ENCODE data around the gene SLC44A4. TPM values are rescaled to one million over a fixed set of nuclear protein-coding genes. Genes with fewer than 3 reads are reported as not detected.
A peak's percentile ranks its signal among the peaks of the same experiment; 100 is the strongest.

SLC44A4 gene
- total and polyA plus RNA-seq, 9 of the 15 experiments (the other 6 are each of a cell fraction or from before 2014, with no cell fraction given), result 7.9 to 18.6 (median 11.2) TPM

- TF ChIP-seq TAF9B (IDR thresholded peaks at IDR 0.05; ENCODE audit: partially characterized antibody) (no peak), ZNF668 (CRISPR knock-in tag; IDR thresholded peaks at IDR 0.05) (no peak), POU5F1 (IDR thresholded peaks at IDR 0.05; ENCODE audit: borderline replicate concordance, low read depth, low read length, partially characterized antibody) (no peak), TRIM24 (IDR thresholded peaks at IDR 0.05) (peak in 1 of 2 experiments; percentile 31; a peak in 1 of 4 replicates), CEBPG (CRISPR knock-in tag; IDR thresholded peaks at IDR 0.05) (peak; percentile 89), CEBPG (tag; conservative IDR thresholded peaks at IDR 0.05 in 1 of 2, IDR thresholded peaks at IDR 0.05 in 1 of 2) (peak; percentile 83 to 95), NR4A1 (CRISPR knock-in tag; IDR thresholded peaks at IDR 0.05) (0 out of 2 replicates have a peak, but pooled peaks have one; percentile 38), NR4A1 (tag; IDR thresholded peaks at IDR 0.05) (no peak), SMAD4 (CRISPR knock-in tag; conservative IDR thresholded peaks at IDR 0.05) (0 out of 2 replicates have a peak, but pooled peaks have one; percentile 45), ZEB2 (IDR thresholded peaks at IDR 0.05) (0 out of 2 replicates have a peak, but pooled peaks have one; percentile 13), ZNF655 (CRISPR knock-in tag; IDR thresholded peaks at IDR 0.05) (no peak), ZSCAN32 (CRISPR knock-in tag; IDR thresholded peaks at IDR 0.05) (peak; percentile 80; the same call in 1 of the 2 replicates), FOS (IDR thresholded peaks at IDR 0.05; ENCODE audit: extremely low read depth, insufficient read length) (no peak), ATF4 (CRISPR knock-in tag; IDR thresholded peaks at IDR 0.05) (0 out of 2 replicates have a peak, but pooled peaks have one; percentile 8), ARID4B (CRISPR knock-in tag; IDR thresholded peaks at IDR 0.05) (peak; percentile 56), SMARCE1 (IDR thresholded peaks at IDR 0.05) (peak; percentile 45; the same call in 1 of the 2 replicates), CGGBP1 (CRISPR knock-in tag; IDR thresholded peaks at IDR 0.05) (peak; percentile 65; the same call in 1 of the 2 replicates), KDM5B (IDR thresholded peaks at IDR 0.05; ENCODE audit: insufficient replicate concordance, low read depth, low read length) (peak; percentile 11), ZSCAN29 (IDR thresholded peaks at IDR 0.05) (peak; percentile 73), POLR2AphosphoS2 (IDR thresholded peaks at IDR 0.05; ENCODE audit: low read length) (peak; percentile 57; the same call in 1 of the 2 replicates)
Measured at GRCh38 chr6:31831350-31832215, 47.2 kb downstream of the SLC44A4 start (continued).
